CD4-positive, CD25-positive, alpha-beta regulatory T cell (primary cell): Measurements from ENCODE around the gene IPO13. TPM values are rescaled to one million over a fixed set of nuclear protein-coding genes. Genes with fewer than 3 reads are reported as not detected.

Experiments used
- ATAC-seq, 2 donors: fragments of 150-1000 bp; cut with Tn5 transposase; one replicate each; pipeline ENCODE4 v1.10.0; 2021; ENCODE audit warnings: low read depth in 2 of 2, moderate number of reproducible peaks in 2 of 2, moderate library complexity in 1 of 2
- DNase-seq, 3 donors: peaks; one replicate each; pipeline versions ENCODE4 v3.0.0 to v3.0.0-alpha.2; 2012 to 2022; ENCODE audit warnings: mixed read lengths in 1 of 3
- H3K27ac ChIP-seq: one replicate; pipeline ENCODE4 v1.7.0; 2013; ENCODE audit warnings: mild to moderate bottlenecking, low read length; ENCODE audit not compliant: insufficient read depth, poor library complexity, severe bottlenecking
- H3K27me3 ChIP-seq: one replicate; pipeline ENCODE4 v1.7.0; 2013; ENCODE audit warnings: low read length; ENCODE audit not compliant: control insufficient read depth, insufficient read depth
- H3K36me3 ChIP-seq: one replicate; pipeline ENCODE4 v1.7.0; 2013; ENCODE audit warnings: mild to moderate bottlenecking, low read length, moderate library complexity; ENCODE audit not compliant: control insufficient read depth, insufficient read depth
- H3K4me1 ChIP-seq: 2 replicates; pipeline ENCODE4 v1.7.0; 2013; ENCODE audit warnings: mild to moderate bottlenecking, low read length; ENCODE audit not compliant: insufficient read depth, control insufficient read depth, poor library complexity, severe bottlenecking
- H3K4me3 ChIP-seq: one replicate; pipeline ENCODE4 v1.7.0; 2013; ENCODE audit warnings: low read depth, mild to moderate bottlenecking, low read length, moderate library complexity
- H3K9me3 ChIP-seq, 2 experiments: 1 replicate in 1 of 2; 2 replicates in 1 of 2; pipeline ENCODE4 v1.7.0; 2013; ENCODE audit warnings: low read length in 2 of 2, mild to moderate bottlenecking in 1 of 2, moderate library complexity in 1 of 2; ENCODE audit not compliant: control insufficient read depth in 2 of 2
- H3K27ac Mint-ChIP-seq, 3 donors: one replicate each; pipeline ENCODE4 v1.8.0; 2020 to 2022; ENCODE audit warnings: mild to moderate bottlenecking in 3 of 3, mixed read lengths in 3 of 3, moderate library complexity in 2 of 3
- H3K27me3 Mint-ChIP-seq: one replicate; pipeline ENCODE4 v1.8.0; 2022; ENCODE audit warnings: mild to moderate bottlenecking, mixed read lengths
- H3K36me3 Mint-ChIP-seq: one replicate; pipeline ENCODE4 v1.8.0; 2020; ENCODE audit warnings: mixed read lengths
- H3K4me1 Mint-ChIP-seq, 4 donors: one replicate each; pipeline ENCODE4 v1.8.0; 2020 to 2022; ENCODE audit warnings: mixed read lengths in 4 of 4, mild to moderate bottlenecking in 1 of 4
- H3K4me3 Mint-ChIP-seq, 4 donors: one replicate each; pipeline ENCODE4 v1.8.0; 2020 to 2022; ENCODE audit warnings: mild to moderate bottlenecking in 4 of 4, mixed read lengths in 4 of 4, moderate library complexity in 3 of 4
- H3K9me3 Mint-ChIP-seq, 7 donors: one replicate each; pipeline ENCODE4 v1.8.0; 2020 to 2022; ENCODE audit warnings: mixed read lengths in 7 of 7, mild to moderate bottlenecking in 3 of 7, moderate library complexity in 2 of 7
- polyA plus RNA-seq, 4 donors: library from polyadenylated mRNA; unstranded; fragments of 300-500 nt; fragmentation: Illumina TruSeq; gene quantifications; one replicate each; pipeline ENCODE4 v1.2.3, GENCODE V29; 2021
- total RNA-seq: library from RNA; stranded (reverse); gene quantifications from one replicate; pipeline ENCODE4 v1.2.3, GENCODE V29; 2022

Gene IPO13
- total and polyA plus RNA-seq, 5 donors from 2014 or later, result 9.4 to 12.6 (median 10.7) TPM

DNA sequence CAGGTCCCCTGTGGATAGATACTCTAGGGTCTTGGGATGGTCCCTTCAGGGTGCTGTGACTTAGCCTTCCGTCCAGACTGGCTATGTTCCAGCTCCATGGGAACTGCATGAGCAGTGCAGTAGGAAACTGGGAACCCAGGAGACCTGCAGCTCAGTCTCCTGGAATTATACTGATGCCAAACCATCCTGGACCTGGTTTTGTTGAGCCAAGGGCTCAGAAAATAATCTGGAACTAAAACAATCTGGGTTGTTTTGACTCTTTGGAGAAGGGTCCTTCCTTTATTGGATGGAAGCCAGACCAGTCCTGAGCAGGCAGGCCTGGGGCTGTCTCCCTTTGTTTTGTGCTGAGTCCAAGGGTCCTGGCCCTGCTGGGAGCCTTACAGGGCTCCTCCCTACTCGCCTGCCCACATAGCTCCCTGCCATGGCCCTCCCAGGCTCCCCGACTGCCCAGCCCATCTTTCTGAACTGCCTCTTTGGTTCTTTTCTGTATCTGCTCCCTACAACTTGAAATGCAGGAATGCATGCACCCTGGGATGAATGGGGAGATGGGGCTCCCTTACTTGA lies 1.2 kb downstream of the IPO13 start:
- H3K27ac ChIP-seq, result no peak overlapping the region
- peak overlapping the region; percentile 24 for H3K4me3 ChIP-seq
- peak overlapping the region in 2 of 3 donors; percentile 73 to 92 for H3K27ac Mint-ChIP-seq
- no peaks in the 10 kb centered on the region for H3K9me3 Mint-ChIP-seq
- no peak for ATAC-seq
- peak overlapping the region; percentile 86 to 95 (median 90) for H3K4me3 Mint-ChIP-seq
- H3K36me3 Mint-ChIP-seq, result peaks cover 16% of the 10 kb centered on the region
- H3K4me1 ChIP-seq, result peaks cover 26% of the 10 kb centered on the region
- no peaks in the 10 kb centered on the region for H3K9me3 ChIP-seq
- H3K27me3 ChIP-seq, result no peaks in the 10 kb centered on the region
- peaks cover 5 to 62% (median 37%) of the 10 kb centered on the region in 4 donors for H3K4me1 Mint-ChIP-seq
- H3K27me3 Mint-ChIP-seq, result no peaks in the 10 kb centered on the region
- DNase-seq, result no peak
- H3K36me3 ChIP-seq, result peaks cover 6% of the 10 kb centered on the region

DNA sequence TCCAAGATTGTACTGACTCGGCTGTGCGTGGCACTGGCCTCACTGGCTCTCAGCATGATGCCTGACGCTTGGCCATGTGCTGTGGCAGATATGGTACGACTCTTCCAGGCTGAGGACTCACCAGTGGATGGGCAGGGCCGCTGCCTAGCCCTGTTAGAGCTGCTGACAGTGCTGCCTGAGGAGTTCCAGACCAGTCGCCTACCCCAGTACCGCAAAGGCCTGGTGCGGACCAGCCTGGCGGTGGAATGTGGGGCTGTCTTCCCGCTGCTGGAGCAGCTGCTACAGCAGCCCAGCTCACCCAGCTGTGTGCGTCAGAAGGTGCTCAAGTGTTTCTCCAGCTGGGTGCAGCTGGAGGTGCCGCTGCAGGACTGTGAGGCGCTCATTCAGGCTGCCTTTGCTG lies 2.9 kb downstream of the IPO13 start:
- H3K9me3 Mint-ChIP-seq, result no peaks in the 10 kb centered on the region
- no peaks in the 10 kb centered on the region for H3K9me3 ChIP-seq
- peaks cover 6% of the 10 kb centered on the region for H3K36me3 ChIP-seq
- H3K27me3 Mint-ChIP-seq, result no peaks in the 10 kb centered on the region
- no peak for ATAC-seq
- H3K36me3 Mint-ChIP-seq, result peaks cover 16% of the 10 kb centered on the region
- H3K4me1 Mint-ChIP-seq, result peaks cover 6 to 56% (median 36%) of the 10 kb centered on the region in 4 donors
- peaks cover 26% of the 10 kb centered on the region for H3K4me1 ChIP-seq
- H3K27ac ChIP-seq, result no peak overlapping the region
- no peak for DNase-seq
- H3K27ac Mint-ChIP-seq, result no peak overlapping the region
- H3K4me3 Mint-ChIP-seq, result peak overlapping the region in 2 of 4 donors; percentile 47 to 60
- H3K27me3 ChIP-seq, result no peaks in the 10 kb centered on the region
- no peak overlapping the region for H3K4me3 ChIP-seq

DNA sequence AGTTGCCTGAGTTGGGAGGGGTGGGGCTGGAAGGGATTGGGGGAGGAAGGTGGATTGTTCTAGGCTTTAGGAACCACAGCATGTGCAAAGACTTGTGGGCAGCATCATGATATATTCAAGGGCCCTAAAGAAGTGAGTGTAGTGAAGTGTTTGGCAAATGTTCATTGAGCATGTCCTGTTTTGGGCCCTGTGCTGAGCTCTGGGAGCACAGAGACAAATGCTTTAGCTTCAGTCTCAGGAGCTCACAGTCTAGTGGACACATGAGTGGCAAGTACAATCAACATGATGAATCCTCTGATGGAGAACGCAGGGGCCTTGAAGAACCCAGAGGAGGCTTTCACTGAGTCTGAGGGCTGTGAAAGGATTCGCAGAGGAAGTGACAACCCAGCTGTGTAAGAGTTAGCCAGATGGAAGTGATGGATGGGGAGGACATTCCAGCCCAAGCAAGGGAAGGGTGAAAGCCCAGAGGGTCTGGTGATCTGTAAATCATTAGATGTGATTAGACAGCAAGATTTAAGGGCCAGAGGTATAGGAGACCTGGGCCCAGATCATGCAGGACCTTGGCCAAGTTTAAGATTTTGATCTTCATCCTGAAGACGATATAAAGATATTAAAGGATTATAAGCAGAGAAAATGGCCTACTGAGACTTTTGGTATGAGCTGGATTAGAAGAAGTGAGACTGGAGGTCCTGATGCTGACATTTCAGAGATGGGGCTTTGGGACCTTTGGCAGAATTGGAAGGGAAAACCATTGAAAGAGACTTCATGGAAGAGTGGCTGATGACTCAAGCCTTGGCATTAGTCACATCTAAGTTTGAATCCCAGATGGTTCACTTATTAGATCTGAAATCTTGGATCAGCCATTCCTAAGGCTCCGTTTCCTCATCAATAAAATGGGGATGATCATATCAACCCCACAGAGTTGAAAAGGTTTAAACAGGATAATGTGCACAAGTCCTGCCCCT lies 4.6 kb downstream of the IPO13 start:
- no peak for DNase-seq
- H3K4me1 Mint-ChIP-seq, result peaks cover 8 to 41% (median 24%) of the 10 kb centered on the region in 4 donors
- no peaks in the 10 kb centered on the region for H3K9me3 Mint-ChIP-seq
- Histone ChIP-seq H3K27ac (no peak overlapping the region), H3K36me3 (peaks cover 6% of the 10 kb centered on the region), H3K4me3 (no peak overlapping the region), H3K4me1 (peaks cover 17% of the 10 kb centered on the region), H3K27me3 (no peaks in the 10 kb centered on the region), H3K9me3 (no peaks in the 10 kb centered on the region)
- no peak for ATAC-seq
- peaks cover 16% of the 10 kb centered on the region for H3K36me3 Mint-ChIP-seq
- H3K27me3 Mint-ChIP-seq, result no peaks in the 10 kb centered on the region
- H3K4me3 Mint-ChIP-seq, result peak overlapping the region in 1 of 4 donors; percentile 60
- no peak overlapping the region for H3K27ac Mint-ChIP-seq

DNA sequence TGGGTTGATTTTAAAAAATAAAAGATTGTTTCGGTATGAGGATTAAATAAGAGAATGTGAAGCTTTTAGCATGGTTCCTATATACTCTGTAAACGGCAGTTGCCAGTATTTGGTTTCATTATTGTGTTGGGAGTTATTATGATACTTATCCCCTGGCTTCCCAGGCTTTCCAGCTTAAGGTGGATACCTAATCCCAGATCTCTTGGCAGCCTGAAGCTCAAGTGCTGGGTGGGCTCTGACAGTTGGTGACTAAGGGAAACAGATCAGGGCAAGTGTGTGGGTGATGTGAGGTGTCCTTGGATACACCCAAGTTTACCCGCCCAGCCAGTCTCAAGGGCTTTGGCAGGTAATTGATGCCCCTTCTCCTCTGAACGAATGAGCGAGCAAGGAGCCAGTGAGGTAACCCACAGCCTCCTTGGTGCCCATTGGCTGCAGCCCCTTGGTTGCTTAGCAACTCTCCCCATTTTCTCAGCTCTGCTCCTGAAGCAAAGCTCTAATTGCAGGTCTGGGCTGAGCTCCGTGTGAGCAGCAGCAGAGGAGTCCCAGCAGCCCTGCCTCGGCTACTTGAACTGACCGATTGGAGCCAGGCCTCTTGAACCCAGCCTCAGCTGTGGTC lies 6.1 kb downstream of the IPO13 start:
- Mint-ChIP-seq H3K27ac (no peak overlapping the region), H3K27me3 (no peaks in the 10 kb centered on the region), H3K9me3 (no peaks in the 10 kb centered on the region), H3K4me3 (no peak overlapping the region), H3K36me3 (peaks cover 23% of the 10 kb centered on the region), H3K4me1 (peaks cover 8 to 33% (median 21%) of the 10 kb centered on the region in 4 donors)
- peaks cover 4% of the 10 kb centered on the region for H3K4me1 ChIP-seq
- no peak overlapping the region for H3K4me3 ChIP-seq
- no peaks in the 10 kb centered on the region for H3K27me3 ChIP-seq
- no peaks in the 10 kb centered on the region for H3K9me3 ChIP-seq
- DNase-seq (no peak), ATAC-seq (no peak)
- H3K27ac ChIP-seq, result no peak overlapping the region
- peaks cover 17% of the 10 kb centered on the region for H3K36me3 ChIP-seq

DNA sequence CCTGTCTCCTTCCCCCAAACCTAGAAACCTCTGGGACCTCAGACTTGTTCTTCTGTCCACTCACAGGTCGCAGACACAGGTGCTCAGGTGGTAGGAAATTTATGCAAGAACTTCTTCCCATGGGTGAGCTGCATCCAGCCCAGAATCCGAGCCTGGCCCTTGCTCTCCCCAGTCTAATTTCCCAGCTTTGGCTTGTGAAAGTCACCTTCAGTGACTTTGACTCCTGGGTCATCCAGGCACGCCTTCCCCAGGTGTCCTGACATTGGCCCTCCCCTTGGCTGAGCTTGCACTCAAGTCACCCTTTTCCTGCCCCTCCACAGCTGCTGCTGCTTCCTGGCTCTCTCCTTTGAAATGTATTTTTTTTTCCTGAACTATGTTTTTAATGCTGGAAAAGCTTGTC lies 6.6 kb downstream of the IPO13 start:
- H3K9me3 ChIP-seq, result no peaks in the 10 kb centered on the region
- Mint-ChIP-seq H3K36me3 (peaks cover 28% of the 10 kb centered on the region), H3K9me3 (no peaks in the 10 kb centered on the region), H3K4me3 (no peak overlapping the region), H3K27ac (no peak overlapping the region), H3K4me1 (peaks cover 8 to 28% (median 17%) of the 10 kb centered on the region in 4 donors), H3K27me3 (no peaks in the 10 kb centered on the region)
- no peaks in the 10 kb centered on the region for H3K27me3 ChIP-seq
- no peaks in the 10 kb centered on the region for H3K4me1 ChIP-seq
- H3K36me3 ChIP-seq, result peaks cover 21% of the 10 kb centered on the region
- ATAC-seq (no peak), DNase-seq (no peak)
- H3K4me3 ChIP-seq, result no peak overlapping the region
- H3K27ac ChIP-seq, result no peak overlapping the region

DNA sequence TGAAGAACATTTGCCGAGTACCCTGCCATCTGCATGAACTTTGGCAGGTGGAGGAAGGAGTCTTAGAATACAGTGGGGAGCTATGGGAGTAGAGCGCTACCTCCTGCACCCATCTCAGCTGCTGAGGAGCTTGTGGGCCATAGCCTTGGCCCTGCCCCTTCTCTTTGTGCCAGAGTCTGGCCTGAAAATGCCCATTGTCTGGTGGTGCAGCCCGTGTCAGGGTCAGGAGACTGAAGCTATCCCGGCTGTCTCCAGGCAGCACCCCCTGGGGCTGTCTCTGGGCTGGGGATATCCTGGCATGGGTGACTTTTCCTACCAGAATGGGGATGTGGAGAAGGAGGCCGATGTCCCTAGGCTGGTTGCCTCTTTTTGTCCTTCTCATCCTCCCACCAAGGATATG lies 7.3 kb downstream of the IPO13 start:
- Histone ChIP-seq H3K4me3 (no peak overlapping the region), H3K27me3 (no peaks in the 10 kb centered on the region), H3K4me1 (no peaks in the 10 kb centered on the region), H3K36me3 (peaks cover 26% of the 10 kb centered on the region), H3K9me3 (no peaks in the 10 kb centered on the region), H3K27ac (no peak overlapping the region)
- ATAC-seq, result no peak
- Mint-ChIP-seq H3K27ac (peak overlapping the region in 1 of 3 donors; percentile 50), H3K36me3 (peaks cover 33% of the 10 kb centered on the region), H3K4me1 (peaks cover 8 to 21% (median 13%) of the 10 kb centered on the region in 4 donors), H3K4me3 (no peak overlapping the region), H3K9me3 (no peaks in the 10 kb centered on the region), H3K27me3 (no peaks in the 10 kb centered on the region)
- DNase-seq, result no peak

DNA sequence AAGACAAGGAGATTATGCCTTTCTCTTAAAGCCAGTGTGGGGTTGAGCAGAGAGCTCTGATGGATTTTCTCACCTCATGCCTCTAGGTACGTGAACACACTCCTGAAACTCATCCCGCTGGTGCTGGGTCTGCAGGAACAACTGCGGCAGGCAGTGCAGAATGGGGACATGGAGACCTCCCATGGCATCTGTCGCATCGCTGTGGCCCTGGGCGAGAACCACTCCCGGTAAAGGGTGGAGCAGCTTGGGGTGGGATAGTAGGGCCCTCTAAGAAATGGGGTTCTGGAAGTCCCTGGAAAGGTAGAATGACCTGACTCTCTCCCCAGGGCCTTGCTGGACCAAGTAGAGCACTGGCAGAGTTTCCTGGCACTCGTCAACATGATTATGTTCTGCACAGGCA lies 9.5 kb downstream of the IPO13 start:
- Histone ChIP-seq H3K27me3 (no peaks in the 10 kb centered on the region), H3K27ac (no peak overlapping the region), H3K36me3 (peaks cover 27% of the 10 kb centered on the region), H3K4me1 (no peaks in the 10 kb centered on the region), H3K4me3 (no peak overlapping the region), H3K9me3 (no peaks in the 10 kb centered on the region)
- Mint-ChIP-seq H3K36me3 (peaks cover 29% of the 10 kb centered on the region), H3K4me3 (no peak overlapping the region), H3K9me3 (no peaks in the 10 kb centered on the region), H3K4me1 (peaks cover 1 to 9% (median 6%) of the 10 kb centered on the region in 4 donors), H3K27me3 (no peaks in the 10 kb centered on the region), H3K27ac (no peak overlapping the region)
- DNase-seq, result no peak
- ATAC-seq, result no peak
